HG02798 (cell line): ENCODE results near the gene AMY2A.
"Not testable (repeated sequence)": the region's sequence is repeated elsewhere in the genome, so short reads cannot be mapped to it uniquely, and the experiment has no call there.

Source experiments
- ATAC-seq: cut with Tn5 transposase; IDR thresholded peaks from one replicate; pipeline ENCODE4 v1.9.1; 2021; ENCODE audit warnings: mild to moderate bottlenecking; ENCODE audit not compliant: unreplicated experiment, poor library complexity

Gene AMY2A

GRCh38 chr1:103616994-103617477, at the start of gene AMY2A:
Gene AMY2A (plus strand): TSS chr1:103617427. CDS start chr1:103617441, 14 bp downstream.
- not testable (repeated sequence) for ATAC-seq

DNA sequence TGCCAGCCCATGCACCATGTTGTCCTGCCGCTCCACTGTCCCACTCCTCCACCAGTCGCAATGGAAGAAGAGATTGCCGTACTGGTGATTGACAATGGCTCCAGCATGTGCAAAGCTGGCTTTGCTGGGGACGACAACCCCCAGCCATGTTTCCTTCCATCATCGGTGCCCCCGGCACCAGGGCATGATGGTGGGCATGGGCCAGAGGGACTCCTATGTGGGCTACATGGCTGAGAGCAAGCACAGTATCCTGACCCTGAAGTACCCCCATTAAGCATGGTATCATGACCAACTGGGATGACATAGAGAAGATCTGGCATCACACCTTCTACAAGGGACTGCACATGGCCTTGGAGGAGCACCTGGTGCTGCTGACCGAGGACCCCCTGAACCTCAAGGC, 47.7 kb upstream of the AMY2A start:
- ATAC-seq, result no peak

DNA sequence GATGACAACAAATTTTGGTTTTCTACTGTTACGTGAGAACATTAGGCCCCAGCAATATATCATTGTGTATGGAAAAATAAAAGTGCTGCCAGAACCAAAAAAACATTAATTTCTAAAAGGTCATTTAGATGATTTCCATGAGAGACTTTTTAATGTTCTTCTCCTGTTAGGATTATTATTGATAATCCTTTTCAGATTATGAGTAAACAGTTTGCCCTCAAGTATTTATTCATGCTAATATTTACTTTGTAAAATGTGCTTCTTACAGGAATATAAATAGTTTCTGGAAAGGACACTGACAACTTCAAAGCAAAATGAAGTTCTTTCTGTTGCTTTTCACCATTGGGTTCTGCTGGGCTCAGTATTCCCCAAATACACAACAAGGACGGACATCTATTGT, 45.9 kb upstream of the AMY2A start, which contains the start of gene AMY2B:
AMY2B (plus strand) TSS at position 301 of the 400 bp plus-strand sequence; CDS start at position 315, 14 bp downstream.
- not testable (repeated sequence) for ATAC-seq

GRCh38 chr1:103576065-103576464, 41.2 kb upstream of the AMY2A start:
- no peak for ATAC-seq

DNA sequence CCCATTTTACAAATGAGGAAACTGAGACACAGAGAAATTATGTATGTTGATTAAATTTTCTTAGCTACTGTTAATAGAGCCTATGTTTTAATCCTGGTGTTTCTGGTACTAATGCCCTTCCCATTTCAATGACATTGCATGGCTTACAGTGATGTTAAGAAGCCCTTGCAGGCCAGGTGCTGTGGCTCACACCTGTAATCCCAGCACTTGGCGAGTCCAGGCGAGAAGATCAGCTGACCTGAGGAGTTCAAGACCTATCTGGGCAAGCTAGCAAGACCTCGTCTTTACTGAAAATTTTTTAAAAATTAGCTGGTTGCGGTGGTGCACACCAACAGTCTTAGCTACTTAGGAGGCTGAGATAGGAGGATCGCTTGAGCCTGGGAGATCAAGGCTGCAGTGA, 40.4 kb upstream of the AMY2A start:
- ATAC-seq, result not testable (repeated sequence)

GRCh38 chr1:103582464-103582863, 34.8 kb upstream of the AMY2A start:
- ATAC-seq, result no peak

- ATAC-seq, result no peak
Observed at GRCh38 chr1:103583887-103584286, 33.3 kb upstream of the AMY2A start.

DNA sequence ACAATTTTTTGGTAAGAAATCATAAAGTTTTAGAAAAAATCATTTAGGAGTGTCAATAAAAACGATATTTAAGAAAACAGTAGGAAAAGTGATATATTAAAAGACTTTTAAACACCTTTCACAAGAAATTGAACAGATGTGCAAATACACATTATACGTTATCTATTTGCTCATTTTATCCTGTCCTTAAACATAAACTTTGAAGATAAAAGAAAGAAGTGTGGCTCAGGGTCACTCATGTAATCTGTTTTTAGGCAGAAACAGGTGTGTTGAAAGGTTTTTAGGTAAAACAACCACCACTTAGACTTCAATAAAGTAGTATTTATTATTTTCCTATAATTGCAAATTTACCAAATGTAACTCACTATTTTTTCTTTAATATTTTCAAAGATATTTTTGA, 32.7 kb upstream of the AMY2A start:
- no peak for ATAC-seq

DNA sequence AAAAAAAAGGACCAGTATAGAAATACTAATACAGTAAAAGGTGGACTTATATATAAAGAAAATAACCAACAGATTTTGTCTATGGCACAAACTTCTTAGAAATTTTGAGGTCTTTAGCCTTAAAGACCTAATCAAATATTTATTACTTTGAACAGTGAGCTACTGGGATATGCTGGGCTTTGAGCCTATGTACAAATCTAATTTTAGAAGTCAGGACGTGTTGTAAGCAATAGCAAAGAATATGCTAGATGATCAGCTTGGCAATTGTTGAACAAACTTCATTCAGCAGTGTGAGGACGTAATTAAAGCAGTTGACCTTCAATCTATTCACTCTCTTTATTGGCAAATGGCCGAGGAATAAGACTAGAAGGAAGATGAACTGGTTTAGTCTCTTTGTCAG, 14.5 kb upstream of the AMY2A start:
- ATAC-seq, result not testable (repeated sequence)

DNA sequence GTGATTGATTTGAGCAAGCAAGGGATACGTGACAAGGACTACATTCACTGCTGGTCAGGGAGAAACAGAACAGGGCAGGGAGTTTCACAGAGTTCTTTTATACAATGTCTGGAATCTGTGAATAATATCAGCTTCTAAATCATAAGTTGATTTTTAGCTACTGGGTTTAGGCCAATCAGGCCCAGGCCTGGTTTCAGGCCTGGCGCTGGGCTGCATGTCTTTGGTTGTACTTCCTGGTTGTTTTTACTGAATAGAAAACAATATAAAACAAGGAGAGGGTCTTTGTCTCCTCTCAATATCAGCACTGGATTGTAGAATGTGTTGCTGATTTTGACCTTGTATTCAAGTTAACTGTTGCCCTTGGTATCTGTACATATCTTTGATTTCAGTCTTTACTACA, 865 bp upstream of the AMY2A start:
- ATAC-seq, result no peak

- not testable (repeated sequence) for ATAC-seq
Observed at GRCh38 chr1:103627436-103627835, 10.2 kb downstream of the AMY2A start.

DNA sequence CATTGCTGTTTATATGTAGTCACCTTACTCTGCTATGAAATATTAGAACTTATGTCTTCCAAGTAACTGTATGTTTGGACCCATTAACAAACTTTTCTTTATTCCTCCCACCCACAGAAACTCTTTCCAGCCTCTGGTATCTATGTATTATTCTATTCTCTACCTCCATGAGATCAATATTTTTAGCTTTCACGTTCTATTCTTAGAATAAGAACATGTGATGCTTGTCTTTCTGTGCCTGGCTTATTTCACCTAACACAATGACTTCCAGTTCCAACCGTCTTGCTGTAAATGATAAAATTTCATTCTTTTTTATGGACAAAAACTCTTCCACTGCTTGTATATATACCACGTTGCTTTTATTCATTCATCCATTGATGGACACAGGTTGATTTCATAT, 24.0 kb downstream of the AMY2A start:
- ATAC-seq, result not testable (repeated sequence)

DNA sequence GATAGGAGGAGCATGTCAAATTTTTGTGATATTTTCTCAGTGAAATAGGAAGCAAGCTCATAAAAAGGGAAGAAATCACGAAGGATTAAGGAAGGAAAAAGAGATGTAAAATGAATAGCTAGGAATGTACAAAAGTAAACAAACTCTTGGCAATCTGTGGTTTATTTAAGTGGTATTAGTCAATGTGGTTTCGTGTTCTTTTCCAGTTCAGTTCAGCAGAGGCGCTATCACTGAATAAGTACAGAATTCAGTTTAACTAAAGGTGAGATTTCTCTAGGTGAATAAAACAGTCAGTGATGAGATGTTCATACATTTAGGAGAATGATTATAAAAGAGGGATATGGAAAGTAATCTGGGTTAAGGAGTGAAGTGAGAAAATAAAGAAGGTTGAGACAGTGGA, 26.7 kb downstream of the AMY2A start:
- not testable (repeated sequence) for ATAC-seq

GRCh38 chr1:103650305-103650704, 33.1 kb downstream of the AMY2A start:
- ATAC-seq, result not testable (repeated sequence)

DNA sequence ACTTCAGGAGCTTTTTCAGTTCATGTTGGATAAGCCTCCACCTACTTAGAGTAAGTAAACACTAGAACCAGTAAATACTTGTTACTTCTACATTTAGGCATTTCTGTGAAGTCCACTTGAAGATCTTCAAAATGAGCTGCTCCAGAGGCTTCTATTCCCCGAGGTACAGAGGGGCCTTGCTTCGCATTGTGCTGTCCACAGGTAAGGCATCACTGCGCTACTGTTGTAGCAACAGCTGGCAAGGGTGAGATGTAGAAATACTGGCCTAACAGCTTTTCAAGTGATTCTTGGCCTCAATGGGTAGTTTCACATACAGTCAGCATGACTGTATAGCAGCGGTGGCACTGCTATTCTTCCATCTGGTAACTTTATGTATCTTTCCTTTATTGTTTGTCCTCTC, 33.7 kb downstream of the AMY2A start:
- ATAC-seq, result not testable (repeated sequence)

DNA sequence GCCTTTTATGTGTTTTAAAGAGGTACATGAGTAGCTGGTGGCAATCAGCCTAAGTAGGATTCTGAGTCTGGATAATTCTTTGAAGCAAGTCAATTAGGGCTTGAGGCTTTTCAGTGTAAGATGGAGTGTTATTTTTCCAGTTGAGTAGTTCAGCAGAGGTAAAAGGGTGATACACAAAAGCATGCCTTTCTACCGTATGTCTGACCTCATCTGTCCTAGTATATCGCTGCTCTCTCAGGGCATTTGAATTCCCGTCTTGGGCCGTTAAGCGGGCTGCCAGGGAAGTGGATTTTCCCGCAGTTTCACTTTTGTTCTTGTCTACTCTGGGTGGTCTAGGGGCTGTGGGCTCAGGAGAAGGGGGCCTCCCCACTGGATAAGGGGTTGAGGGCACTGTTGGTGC, 36.9 kb downstream of the AMY2A start:
- not testable (repeated sequence) for ATAC-seq

GRCh38 chr1:103655460-103655859, 38.2 kb downstream of the AMY2A start, which contains the start of gene AMY1A:
Gene AMY1A (plus strand): TSS chr1:103655760. CDS start chr1:103656331, 571 bp downstream.
- not testable (repeated sequence) for ATAC-seq
